Middle frontal gyrus (tissue), 1 donor: ENCODE results near the gene IGFBP2.

Experiments used
- DNase-seq: peaks from one replicate; pipeline ENCODE4 v3.0.0-alpha.2; 2015; ENCODE audit warnings: low spot score; ENCODE audit errors: extremely low spot score

The IGFBP2 gene

GRCh38 chr2:216615298-216616082 lies 17.7 kb upstream of the IGFBP2 start:
- DNase-seq = no peak

GRCh38 chr2:216616083-216616678 lies 17.0 kb upstream of the IGFBP2 start:
- no peak for DNase-seq

GRCh38 chr2:216617159-216617815 lies 15.9 kb upstream of the IGFBP2 start:
- DNase-seq = no peak

DNA sequence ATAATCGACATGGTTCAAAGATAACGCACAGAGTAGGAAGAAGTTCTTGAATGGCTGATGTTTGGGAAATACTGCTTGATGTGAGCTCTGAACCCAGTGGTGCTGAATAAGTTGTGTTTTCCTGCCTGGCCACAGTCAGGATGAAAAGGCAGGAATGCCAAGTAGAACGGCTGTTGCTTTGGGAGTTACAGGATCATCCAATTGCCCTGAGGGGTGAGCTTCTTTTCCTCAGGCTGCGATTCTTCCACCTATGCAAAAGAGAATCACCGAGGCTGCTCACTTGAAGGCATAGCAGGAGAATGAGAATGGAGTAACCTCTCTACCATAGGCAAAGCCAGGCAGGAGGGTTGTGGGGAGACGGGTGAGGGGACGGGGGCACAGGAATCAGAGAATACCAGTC lies 14.4 kb upstream of the IGFBP2 start:
- no peak for DNase-seq

- DNase-seq = no peak
These were observed 13.5 kb upstream of the IGFBP2 start for GRCh38 chr2:216619411-216620393.

GRCh38 chr2:216620786-216621185 lies 12.4 kb upstream of the IGFBP2 start:
- no peak for DNase-seq

DNA sequence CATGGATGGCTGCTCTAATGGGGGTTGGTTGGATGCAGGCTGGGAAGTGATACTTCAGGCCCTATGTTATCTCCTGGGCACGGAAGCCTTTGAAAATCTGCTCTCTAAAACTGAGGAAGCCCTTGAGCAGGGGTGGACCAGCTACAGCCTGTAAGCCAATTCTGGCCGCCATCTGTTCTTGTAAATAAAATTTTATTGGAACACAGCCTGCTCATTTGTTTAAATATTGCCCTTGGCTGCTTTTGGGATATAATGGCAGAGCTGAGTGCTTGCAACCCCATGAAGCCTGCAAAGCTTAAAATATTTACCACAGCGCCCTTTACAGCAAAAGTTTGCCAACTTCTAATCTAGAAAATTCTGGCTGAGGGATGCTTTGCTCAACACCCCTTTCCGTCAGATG lies 11.9 kb upstream of the IGFBP2 start:
- no peak for DNase-seq

DNA sequence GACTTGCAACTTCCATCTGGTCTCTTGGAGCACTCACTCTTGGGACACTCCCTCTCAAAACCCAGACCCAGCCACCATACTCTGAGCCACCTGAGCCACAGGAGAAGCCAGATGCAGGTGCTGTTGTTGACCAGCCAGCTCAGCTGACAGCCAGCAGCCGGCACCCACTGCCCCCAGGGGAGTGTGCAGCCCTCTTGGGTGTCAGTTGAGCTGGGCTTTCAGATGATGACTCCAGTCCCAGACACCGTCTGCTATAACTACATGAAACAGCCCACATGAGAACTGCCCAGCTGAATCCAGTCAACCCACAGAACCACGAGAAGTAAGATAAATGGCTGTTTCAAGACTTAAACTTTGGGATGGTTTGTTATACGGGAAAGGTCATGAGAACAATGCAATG lies 10.7 kb upstream of the IGFBP2 start:
- no peak for DNase-seq

GRCh38 chr2:216624251-216624650 lies 9.0 kb upstream of the IGFBP2 start:
- no peak for DNase-seq

GRCh38 chr2:216626168-216626874 lies 6.9 kb upstream of the IGFBP2 start:
- no peak for DNase-seq

DNA sequence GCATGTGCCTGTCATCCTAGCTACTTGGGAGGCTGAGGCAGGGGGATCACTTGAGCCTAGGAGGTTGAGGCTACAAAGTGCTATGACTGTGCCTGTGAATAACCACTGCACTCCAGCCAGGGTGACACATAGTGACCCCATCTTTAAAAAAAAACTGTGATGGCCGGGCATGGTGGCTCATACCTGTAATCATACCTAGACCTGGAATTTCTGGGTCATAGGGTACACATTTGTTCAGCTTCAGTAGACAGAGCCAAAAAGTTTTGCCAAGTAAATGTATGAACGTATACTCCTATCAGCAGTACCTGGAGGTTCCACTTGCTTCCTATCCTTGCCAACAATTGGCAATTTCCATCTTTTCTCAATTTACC lies 6.4 kb upstream of the IGFBP2 start:
- no peak for DNase-seq

DNA sequence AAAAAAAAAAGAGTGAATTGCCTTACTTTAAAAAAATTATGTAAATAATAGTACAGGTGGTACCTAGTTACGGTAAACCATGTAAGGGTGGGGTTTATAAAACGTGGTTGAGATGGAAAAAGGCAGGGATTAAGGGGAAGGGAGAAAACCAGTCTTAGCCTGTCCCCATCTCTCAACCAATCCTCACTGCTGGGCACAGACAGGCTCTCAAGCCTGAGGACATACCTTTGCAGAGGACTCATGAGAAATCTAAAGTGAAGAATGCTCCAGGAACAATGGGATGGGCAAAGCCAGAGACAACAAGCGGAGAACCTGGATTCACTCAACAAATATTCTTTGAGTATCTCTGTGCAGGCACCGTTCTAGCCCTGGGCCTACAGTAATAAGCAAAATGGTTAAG lies 3.4 kb upstream of the IGFBP2 start:
- DNase-seq = no peak

GRCh38 chr2:216632346-216632951 lies 771 bp upstream of the IGFBP2 start:
- no peak for DNase-seq

- no peak for DNase-seq
These were observed 573 bp downstream of the IGFBP2 start for GRCh38 chr2:216633616-216634369.

GRCh38 chr2:216634370-216635148 lies 1.3 kb downstream of the IGFBP2 start:
- DNase-seq = no peak

- DNase-seq = no peak
These were observed 2.0 kb downstream of the IGFBP2 start for GRCh38 chr2:216635171-216635570.

GRCh38 chr2:216635701-216636550 lies 2.7 kb downstream of the IGFBP2 start:
- DNase-seq = no peak
